IPS DF 4.7 (cell line): Measurements from ENCODE around the gene SLC35F4.

ENCODE experiments used
- DNase-seq: peaks from one replicate; pipeline ENCODE4 v3.0.0-alpha.2; 2013; ENCODE audit warnings: low spot score; ENCODE audit errors: extremely low read depth

SLC35F4 gene

GRCh38 chr14:57848786-57849185, 17.1 kb downstream of the SLC35F4 start:
- DNase-seq, result no peak

- DNase-seq, result no peak
Measured at GRCh38 chr14:57848353-57848752, 17.5 kb downstream of the SLC35F4 start.

GRCh38 chr14:57847706-57848105, 18.2 kb downstream of the SLC35F4 start:
- DNase-seq, result no peak

GRCh38 chr14:57847096-57847495, 18.8 kb downstream of the SLC35F4 start:
- no peak for DNase-seq

GRCh38 chr14:57846596-57846995, 19.3 kb downstream of the SLC35F4 start:
- DNase-seq, result no peak

- DNase-seq, result no peak
Measured at GRCh38 chr14:57845802-57846531, 19.9 kb downstream of the SLC35F4 start.

GRCh38 chr14:57845316-57845715, 20.6 kb downstream of the SLC35F4 start:
- DNase-seq, result no peak

GRCh38 chr14:57837267-57837666, 28.6 kb downstream of the SLC35F4 start:
- DNase-seq, result no peak

GRCh38 chr14:57835766-57836165, 30.1 kb downstream of the SLC35F4 start:
- no peak for DNase-seq

- no peak for DNase-seq
Measured at GRCh38 chr14:57834961-57835360, 30.9 kb downstream of the SLC35F4 start.

- no peak for DNase-seq
Measured at GRCh38 chr14:57834001-57834598, 31.8 kb downstream of the SLC35F4 start.

GRCh38 chr14:57833323-57833722, 32.6 kb downstream of the SLC35F4 start:
- DNase-seq, result no peak

- DNase-seq, result peak; percentile 19
Measured at GRCh38 chr14:57831981-57832380, 33.9 kb downstream of the SLC35F4 start.

- no peak for DNase-seq
Measured at GRCh38 chr14:57828713-57829112, 37.2 kb downstream of the SLC35F4 start.

- DNase-seq, result no peak
Measured at GRCh38 chr14:57823015-57823660, 42.8 kb downstream of the SLC35F4 start.

GRCh38 chr14:57822081-57822480, 43.8 kb downstream of the SLC35F4 start:
- no peak for DNase-seq

- no peak for DNase-seq
Measured at GRCh38 chr14:57820581-57820980, 45.3 kb downstream of the SLC35F4 start.

GRCh38 chr14:57818511-57818910, 47.4 kb downstream of the SLC35F4 start:
- no peak for DNase-seq

- no peak for DNase-seq
Measured at GRCh38 chr14:57816568-57817284, 49.2 kb downstream of the SLC35F4 start.

GRCh38 chr14:57814726-57815125, 51.2 kb downstream of the SLC35F4 start:
- DNase-seq, result no peak

GRCh38 chr14:57812741-57813140, 53.2 kb downstream of the SLC35F4 start:
- DNase-seq, result no peak

GRCh38 chr14:57811998-57812546, 53.8 kb downstream of the SLC35F4 start:
- DNase-seq, result no peak
